Measurements from ENCODE around the gene PPARD. TPM values are rescaled to one million over a fixed set of nuclear protein-coding genes. Genes with fewer than 3 reads are reported as not detected.

Gene PPARD
- total RNA-seq, 4 donors from 2014 or later: 24.8 to 67.9 (median 45.4) TPM

DNA sequence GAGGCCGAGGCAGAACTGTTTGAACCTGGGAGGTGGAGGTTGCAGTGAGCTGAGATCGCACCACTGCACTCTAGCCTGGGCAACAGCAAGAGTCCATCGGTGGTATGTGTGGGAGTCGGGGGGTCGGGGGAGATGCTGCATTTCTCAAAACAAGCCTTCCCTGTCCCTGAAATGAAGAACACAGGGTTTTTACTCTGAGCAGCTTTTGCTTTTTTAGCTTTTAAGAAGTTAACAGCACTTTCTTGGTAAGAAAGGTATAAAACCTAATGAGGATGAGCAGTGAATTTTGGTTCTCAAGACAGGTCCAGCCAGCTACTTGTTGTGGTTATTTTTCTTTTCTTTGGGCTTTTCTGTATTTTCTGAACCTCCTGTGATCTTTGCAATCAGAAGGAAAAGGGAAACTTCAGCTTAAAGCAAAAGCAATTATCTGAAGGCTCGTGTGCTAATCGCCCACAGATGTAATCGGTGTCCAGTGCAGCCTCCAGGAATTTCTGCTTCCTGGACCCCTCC lies 129.5 kb downstream of the PPARD start:
- H3K27me3 ChIP-seq: no peaks in the 10 kb centered on the region
- peaks cover 0 to 58% (median 0%) of the 10 kb centered on the region in 3 donors for H3K36me3 ChIP-seq
- H3K4me1 ChIP-seq: peaks cover 0 to 43% (median 3%) of the 10 kb centered on the region in 4 donors
- TF ChIP-seq, protein P1, sequence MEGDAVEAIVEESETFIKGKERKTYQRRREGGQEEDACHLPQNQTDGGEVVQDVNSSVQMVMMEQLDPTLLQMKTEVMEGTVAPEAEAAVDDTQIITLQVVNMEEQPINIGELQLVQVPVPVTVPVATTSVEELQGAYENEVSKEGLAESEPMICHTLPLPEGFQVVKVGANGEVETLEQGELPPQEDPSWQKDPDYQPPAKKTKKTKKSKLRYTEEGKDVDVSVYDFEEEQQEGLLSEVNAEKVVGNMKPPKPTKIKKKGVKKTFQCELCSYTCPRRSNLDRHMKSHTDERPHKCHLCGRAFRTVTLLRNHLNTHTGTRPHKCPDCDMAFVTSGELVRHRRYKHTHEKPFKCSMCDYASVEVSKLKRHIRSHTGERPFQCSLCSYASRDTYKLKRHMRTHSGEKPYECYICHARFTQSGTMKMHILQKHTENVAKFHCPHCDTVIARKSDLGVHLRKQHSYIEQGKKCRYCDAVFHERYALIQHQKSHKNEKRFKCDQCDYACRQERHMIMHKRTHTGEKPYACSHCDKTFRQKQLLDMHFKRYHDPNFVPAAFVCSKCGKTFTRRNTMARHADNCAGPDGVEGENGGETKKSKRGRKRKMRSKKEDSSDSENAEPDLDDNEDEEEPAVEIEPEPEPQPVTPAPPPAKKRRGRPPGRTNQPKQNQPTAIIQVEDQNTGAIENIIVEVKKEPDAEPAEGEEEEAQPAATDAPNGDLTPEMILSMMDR (IDR thresholded peaks at IDR 0.05): no peak
- no peak for TF ChIP-seq POLR2A (IDR thresholded peaks at IDR 0.05)
- H3K4me3 ChIP-seq: no peak overlapping the region
- peak overlapping the region in 2 of 4 donors; percentile 9 to 46 for H3K27ac ChIP-seq
- no peaks in the 10 kb centered on the region for H3K9me3 ChIP-seq
- no peak for DNase-seq

DNA sequence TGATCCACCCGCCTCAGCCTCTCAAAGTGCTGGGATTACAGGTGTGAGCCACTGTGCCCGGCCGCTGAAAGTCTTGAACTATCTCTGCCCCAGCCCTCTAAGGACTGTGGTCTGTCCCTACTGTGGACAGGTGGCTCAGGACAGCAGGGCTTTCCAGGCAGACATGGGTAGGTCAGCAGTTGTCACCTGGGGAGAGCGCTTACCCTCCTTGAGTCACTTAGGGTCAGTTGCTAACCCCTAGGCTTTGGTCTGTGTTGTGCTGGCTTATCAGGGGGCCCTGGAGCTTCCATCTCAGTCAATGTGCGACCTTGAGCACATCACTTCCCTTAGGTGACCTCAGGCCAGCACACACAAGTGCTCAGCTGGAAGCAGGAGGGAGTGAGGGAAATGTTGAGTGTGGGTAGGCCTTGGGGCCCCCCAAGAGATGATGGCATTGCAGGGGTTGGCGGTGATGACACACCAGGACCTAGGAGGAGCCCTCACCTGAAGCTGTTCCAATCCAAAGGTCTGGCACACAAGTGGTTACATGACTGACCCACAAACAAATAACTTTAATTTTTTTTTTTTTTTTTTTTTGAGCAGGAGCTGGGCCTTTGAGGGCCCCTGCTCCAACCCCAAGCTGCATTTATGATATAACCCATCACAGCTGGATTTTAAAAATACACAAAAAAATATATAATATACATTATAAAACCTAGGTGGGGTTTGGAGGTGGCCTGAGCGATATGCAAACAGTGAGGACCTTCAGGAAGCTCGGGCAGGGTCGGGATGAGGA lies 130.9 kb downstream of the PPARD start:
- no peak overlapping the region for H3K27ac ChIP-seq
- TF ChIP-seq POLR2A (IDR thresholded peaks at IDR 0.05): no peak
- TF ChIP-seq, protein P1 (IDR thresholded peaks at IDR 0.05): no peak
- no peak for DNase-seq
- no peaks in the 10 kb centered on the region for H3K27me3 ChIP-seq
- H3K4me3 ChIP-seq: no peak overlapping the region
- peaks cover 0 to 70% (median 0%) of the 10 kb centered on the region in 3 donors for H3K36me3 ChIP-seq
- H3K9me3 ChIP-seq: no peaks in the 10 kb centered on the region
- peaks cover 0 to 37% (median 3%) of the 10 kb centered on the region in 4 donors for H3K4me1 ChIP-seq

DNA sequence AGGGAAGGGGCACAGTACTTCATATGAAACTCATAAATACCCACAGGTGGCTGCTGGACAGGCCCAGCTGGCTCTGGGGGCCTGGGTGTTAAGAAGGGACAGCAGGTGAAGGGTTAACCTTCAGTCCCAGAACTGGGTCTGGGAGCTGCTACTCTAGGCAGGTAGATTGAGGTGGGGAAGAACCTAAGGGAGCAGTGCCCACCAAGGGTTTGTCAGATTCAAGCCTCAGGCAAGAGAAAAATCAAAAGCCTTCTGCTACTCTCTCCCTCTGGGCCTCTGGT lies 131.4 kb downstream of the PPARD start:
- no peaks in the 10 kb centered on the region for H3K9me3 ChIP-seq
- H3K36me3 ChIP-seq: peaks cover 0 to 73% (median 0%) of the 10 kb centered on the region in 3 donors
- no peak overlapping the region for H3K27ac ChIP-seq
- no peak overlapping the region for H3K4me3 ChIP-seq
- H3K4me1 ChIP-seq: peaks cover 0 to 37% (median 3%) of the 10 kb centered on the region in 4 donors
- no peaks in the 10 kb centered on the region for H3K27me3 ChIP-seq
- no peak for DNase-seq
- TF ChIP-seq, protein P1 (IDR thresholded peaks at IDR 0.05): no peak
- TF ChIP-seq POLR2A (IDR thresholded peaks at IDR 0.05): no peak

DNA sequence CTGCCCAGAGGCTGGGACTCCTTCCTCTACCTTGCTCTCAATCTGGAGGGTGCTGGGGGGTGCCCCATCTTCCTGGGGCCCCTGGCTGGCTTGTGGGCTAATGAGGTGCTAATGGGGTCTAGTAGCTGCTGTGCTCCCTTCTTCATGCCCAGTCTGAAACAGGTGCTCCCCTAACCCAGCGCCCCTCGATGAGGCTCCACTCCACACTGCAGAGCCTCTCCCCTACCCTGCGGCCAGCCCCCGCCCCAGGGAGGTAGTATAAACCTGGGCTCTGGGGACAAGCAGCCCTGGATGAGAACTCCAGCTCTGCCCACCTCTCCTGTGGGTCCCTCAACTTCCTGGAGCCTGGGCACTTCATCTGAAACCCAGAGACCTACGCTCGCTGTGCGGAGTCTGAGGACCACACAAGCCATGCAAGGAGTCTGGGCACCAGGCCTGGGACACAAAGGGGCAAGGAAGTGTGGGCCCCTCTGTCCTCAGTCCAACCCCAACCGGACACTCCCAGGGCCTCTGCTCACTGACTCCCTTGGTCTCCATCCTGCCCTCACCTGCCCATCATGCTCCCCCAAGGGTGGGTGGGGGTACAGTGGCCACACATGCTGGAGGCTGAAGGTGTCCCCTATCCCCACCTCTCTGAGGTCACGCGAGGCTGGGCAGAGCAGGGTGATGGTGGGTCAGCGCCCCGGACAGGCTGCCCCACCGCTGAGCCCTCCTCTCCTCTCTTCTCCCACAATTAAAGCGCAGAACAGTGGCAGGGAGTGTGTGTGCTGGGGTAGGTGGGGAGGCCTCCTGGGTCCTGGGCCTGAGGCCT lies 132.0 kb downstream of the PPARD start:
- DNase-seq: no peak
- no peaks in the 10 kb centered on the region for H3K9me3 ChIP-seq
- TF ChIP-seq, protein P1 (IDR thresholded peaks at IDR 0.05): no peak
- no peak for TF ChIP-seq POLR2A (IDR thresholded peaks at IDR 0.05)
- H3K27me3 ChIP-seq: no peaks in the 10 kb centered on the region
- no peak overlapping the region for H3K27ac ChIP-seq
- peaks cover 0 to 79% (median 0%) of the 10 kb centered on the region in 3 donors for H3K36me3 ChIP-seq
- no peak overlapping the region for H3K4me3 ChIP-seq
- H3K4me1 ChIP-seq: peaks cover 0 to 35% (median 3%) of the 10 kb centered on the region in 4 donors

DNA sequence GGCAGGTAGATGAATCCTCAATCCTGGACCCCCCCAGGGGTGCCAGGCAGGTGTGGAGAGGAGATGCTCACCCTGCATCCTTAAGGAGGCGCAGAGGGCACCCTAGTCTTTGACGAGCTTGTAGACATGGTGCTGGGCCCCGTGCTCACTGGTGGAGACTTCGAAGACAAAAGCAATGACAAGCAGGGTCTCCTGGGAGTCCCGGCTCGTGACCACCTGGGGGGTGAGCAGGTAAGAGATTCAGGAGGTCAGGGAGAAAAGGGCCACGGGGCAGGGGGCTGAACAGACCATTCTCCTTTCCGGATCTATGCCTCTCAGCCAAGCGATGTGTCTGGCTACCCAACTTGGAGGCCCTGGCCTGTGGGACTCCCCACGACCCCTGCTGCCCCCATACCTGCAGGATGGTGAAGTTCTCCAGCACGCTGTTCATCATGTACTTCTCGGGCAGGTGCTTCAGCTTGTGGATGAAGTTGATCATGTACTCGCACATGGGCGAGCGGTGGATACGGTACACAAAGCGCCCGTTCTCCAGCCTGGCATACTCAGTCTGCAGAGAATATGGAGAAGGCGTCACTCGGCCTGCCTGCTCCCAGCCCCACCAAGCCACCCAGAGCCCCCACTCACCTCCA lies 132.7 kb downstream of the PPARD start:
- Histone ChIP-seq H3K4me1 (peaks cover 0 to 28% (median 1%) of the 10 kb centered on the region in 4 donors), H3K27ac (no peak overlapping the region), H3K36me3 (peaks cover 0 to 86% (median 0%) of the 10 kb centered on the region in 3 donors), H3K27me3 (no peaks in the 10 kb centered on the region), H3K4me3 (no peak overlapping the region), H3K9me3 (no peaks in the 10 kb centered on the region)
- DNase-seq: no peak
- no peak for TF ChIP-seq POLR2A (IDR thresholded peaks at IDR 0.05)
- TF ChIP-seq, protein P1 (IDR thresholded peaks at IDR 0.05): no peak

All from Peyer's patch (tissue), 4 donors.